Nephron progenitor cell (in vitro differentiated cells): Measurements from ENCODE around the gene SLC4A5.

ENCODE experiments used
- DNase-seq: peaks from one replicate; pipeline ENCODE4 v3.0.0; 2021
- H3K27ac Mint-ChIP-seq: 2 replicates; pipeline ENCODE4 v1.8.0; 2021; ENCODE audit warnings: mild to moderate bottlenecking, moderate library complexity, mixed read lengths
- H3K27me3 Mint-ChIP-seq: 2 replicates; pipeline ENCODE4 v1.8.0; 2021; ENCODE audit warnings: mild to moderate bottlenecking, low read depth, mixed read lengths; ENCODE audit not compliant: poor library complexity
- H3K36me3 Mint-ChIP-seq: 2 replicates; pipeline ENCODE4 v1.8.0; 2021; ENCODE audit warnings: low read depth, mixed read lengths
- H3K4me1 Mint-ChIP-seq: 2 replicates; pipeline ENCODE4 v1.8.0; 2021; ENCODE audit warnings: mixed read lengths
- H3K4me3 Mint-ChIP-seq: 2 replicates; pipeline ENCODE4 v1.8.0; 2021; ENCODE audit warnings: mild to moderate bottlenecking, moderate library complexity, mixed read lengths
- H3K9me3 Mint-ChIP-seq: 2 replicates; pipeline ENCODE4 v1.8.0; 2021; ENCODE audit warnings: mild to moderate bottlenecking, moderate library complexity, mixed read lengths
- CTCF ChIP-seq: fragments of 200-600 bp; sonication (generic); IDR thresholded peaks from 2 replicates; pipeline ENCODE4 v1.5.0; 2021; ENCODE audit warnings: antibody characterized with exemption

Gene SLC4A5

DNA sequence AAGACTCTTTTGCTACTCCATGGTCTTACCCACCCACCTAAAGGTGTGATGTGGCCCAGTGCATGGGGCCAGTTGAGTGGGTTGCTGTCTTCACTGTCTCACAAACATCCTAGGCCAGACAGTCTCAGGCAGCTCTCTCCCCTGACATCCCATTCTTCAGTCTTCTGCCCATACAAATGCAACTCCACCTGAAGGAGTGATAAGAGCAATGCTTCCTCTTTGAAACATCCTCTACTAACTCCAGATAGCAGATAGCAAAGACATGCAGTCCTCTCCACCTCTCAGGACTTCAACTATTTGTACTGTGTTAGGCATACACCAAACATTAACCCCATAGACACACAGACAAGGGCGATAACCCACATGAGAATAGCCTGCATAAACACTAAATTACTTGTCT lies 73.5 kb downstream of the SLC4A5 start:
- Mint-ChIP-seq H3K9me3 (no peaks in the 10 kb centered on the region), H3K36me3 (no peaks in the 10 kb centered on the region), H3K27me3 (peaks cover 29% of the 10 kb centered on the region), H3K27ac (no peak overlapping the region), H3K4me1 (no peaks in the 10 kb centered on the region), H3K4me3 (no peak overlapping the region)
- DNase-seq: no peak
- TF ChIP-seq CTCF: no peak

- DNase-seq: no peak
- Mint-ChIP-seq H3K27ac (no peak overlapping the region), H3K4me1 (no peaks in the 10 kb centered on the region)
These were observed 76.1 kb downstream of the SLC4A5 start for GRCh38 chr2:74267068-74267467.

GRCh38 chr2:74264281-74264680 lies 78.9 kb downstream of the SLC4A5 start:
- Mint-ChIP-seq H3K4me3 (no peak overlapping the region), H3K9me3 (no peaks in the 10 kb centered on the region)

More at GRCh38 chr2:74267068-74267467, 76.1 kb downstream of the SLC4A5 start:
- Mint-ChIP-seq H3K36me3 (no peaks in the 10 kb centered on the region), H3K4me3 (no peak overlapping the region), H3K9me3 (no peaks in the 10 kb centered on the region), H3K27me3 (peaks cover 22% of the 10 kb centered on the region)
- peak; percentile 21 for TF ChIP-seq CTCF

GRCh38 chr2:74262681-74263080 lies 80.5 kb downstream of the SLC4A5 start:
- no peak overlapping the region for H3K4me3 Mint-ChIP-seq
- DNase-seq: no peak
- H3K27ac Mint-ChIP-seq: no peak overlapping the region
- H3K36me3 Mint-ChIP-seq: no peaks in the 10 kb centered on the region
- peaks cover 16% of the 10 kb centered on the region for H3K27me3 Mint-ChIP-seq
- no peak for TF ChIP-seq CTCF
- no peaks in the 10 kb centered on the region for H3K9me3 Mint-ChIP-seq
- H3K4me1 Mint-ChIP-seq: peaks cover 27% of the 10 kb centered on the region

More at GRCh38 chr2:74264281-74264680, 78.9 kb downstream of the SLC4A5 start:
- no peak for DNase-seq
- Mint-ChIP-seq H3K36me3 (no peaks in the 10 kb centered on the region), H3K27ac (no peak overlapping the region), H3K4me1 (peaks cover 27% of the 10 kb centered on the region), H3K27me3 (peaks cover 16% of the 10 kb centered on the region)
- no peak for TF ChIP-seq CTCF

DNA sequence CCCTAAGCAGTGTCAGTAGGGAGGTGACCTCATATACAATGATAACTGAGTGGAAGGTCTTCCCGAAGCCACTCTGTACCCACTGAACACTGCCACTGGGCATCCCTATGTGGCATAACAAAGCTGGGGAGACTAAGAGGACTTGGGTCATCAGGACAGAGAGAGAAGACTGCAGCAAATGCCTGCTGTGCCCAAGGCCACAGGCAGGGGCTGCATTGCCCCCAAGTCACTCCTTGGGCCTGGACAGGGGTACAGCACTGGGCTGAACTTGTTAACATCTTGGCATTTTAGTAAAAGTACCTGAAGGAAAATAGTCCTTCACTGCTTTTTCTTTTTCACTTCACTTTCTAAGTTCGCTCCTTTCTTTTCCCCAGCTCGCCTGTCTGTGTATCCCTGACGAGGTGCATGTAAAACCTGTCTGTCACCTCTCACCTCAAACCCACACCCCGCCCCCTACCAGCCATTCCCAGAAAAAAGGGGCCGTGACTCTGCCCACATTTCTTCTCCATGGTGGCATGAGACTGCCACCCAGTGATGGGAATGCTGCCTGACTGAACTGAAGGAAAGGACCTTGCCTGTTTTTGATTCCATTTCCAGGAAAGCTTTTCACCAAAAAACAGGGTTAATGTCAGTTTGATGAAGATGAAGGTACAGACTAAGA lies 81.9 kb downstream of the SLC4A5 start:
- no peaks in the 10 kb centered on the region for H3K36me3 Mint-ChIP-seq
- H3K27ac Mint-ChIP-seq: no peak overlapping the region
- peaks cover 16% of the 10 kb centered on the region for H3K27me3 Mint-ChIP-seq
- no peaks in the 10 kb centered on the region for H3K9me3 Mint-ChIP-seq
- H3K4me1 Mint-ChIP-seq: peaks cover 32% of the 10 kb centered on the region
- DNase-seq: peak; percentile 35
- no peak overlapping the region for H3K4me3 Mint-ChIP-seq
- peak; percentile 7 for TF ChIP-seq CTCF

- Mint-ChIP-seq H3K27ac (no peak overlapping the region), H3K27me3 (peaks cover 19% of the 10 kb centered on the region), H3K4me1 (peaks cover 40% of the 10 kb centered on the region), H3K9me3 (no peaks in the 10 kb centered on the region), H3K36me3 (peaks cover 5% of the 10 kb centered on the region), H3K4me3 (no peak overlapping the region)
- DNase-seq: no peak
- no peak for TF ChIP-seq CTCF
These were observed 82.7 kb downstream of the SLC4A5 start for GRCh38 chr2:74260495-74260894.
